Renal cortex interstitium (tissue), 15 donors: ENCODE results near the gene KRTAP10-2. TPM values are rescaled to one million over a fixed set of nuclear protein-coding genes. Genes with fewer than 3 reads are reported as not detected.
"Not testable (repeated sequence)": the region's sequence is repeated elsewhere in the genome, so short reads cannot be mapped to it uniquely, and the experiment has no call there.

ENCODE experiments used
- DNase-seq, 11 donors: peaks; one replicate each; pipeline ENCODE4 v3.0.0-alpha.2; 2013; ENCODE audit warnings: low read depth in 9 of 11, low spot score in 4 of 11; ENCODE audit errors: extremely low read depth in 1 of 11
- long read RNA-seq, 16 experiments: transcript quantifications; one replicate each; lab custom pipeline, GENCODE V29; 2026
- polyA plus RNA-seq, 3 donors: library from polyadenylated mRNA; unstranded; fragments of 120-200 nt; gene quantifications; one replicate each; pipeline ENCODE4 v1.2.1, GENCODE V29; 2013; ENCODE audit not compliant: insufficient read length in 3 of 3

KRTAP10-2 gene
- not detected for polyA plus RNA-seq
- long read RNA-seq, donor 1, result 0 reads
- long read RNA-seq, donor 2, result 0 reads
- long read RNA-seq, donor 3, result 0 reads
- long read RNA-seq, donor 4, result 0 reads
- long read RNA-seq, donor 5, result 0 reads
- long read RNA-seq, donor 6, result 0 reads
- long read RNA-seq, donor 7, result 0 reads
- long read RNA-seq, donor 8, result 0 reads
- long read RNA-seq, donor 9, result 0 reads
- long read RNA-seq, donor 10, result 0 reads
- long read RNA-seq, donor 11, result 0 reads
- long read RNA-seq, donor 12, result 0 reads
- long read RNA-seq, donor 13, result 0 reads
- long read RNA-seq, donor 14, result 0 reads
- long read RNA-seq, donor 15, result 0 reads
- long read RNA-seq, donor 16, result 0 reads

- no peak for DNase-seq
Measured at GRCh38 chr21:44551340-44551961, at the start of gene KRTAP10-2. Gene KRTAP10-2, minus strand, starts transcription at chr21:44551505. Its CDS starts 47 bp downstream, at chr21:44551458.

DNA sequence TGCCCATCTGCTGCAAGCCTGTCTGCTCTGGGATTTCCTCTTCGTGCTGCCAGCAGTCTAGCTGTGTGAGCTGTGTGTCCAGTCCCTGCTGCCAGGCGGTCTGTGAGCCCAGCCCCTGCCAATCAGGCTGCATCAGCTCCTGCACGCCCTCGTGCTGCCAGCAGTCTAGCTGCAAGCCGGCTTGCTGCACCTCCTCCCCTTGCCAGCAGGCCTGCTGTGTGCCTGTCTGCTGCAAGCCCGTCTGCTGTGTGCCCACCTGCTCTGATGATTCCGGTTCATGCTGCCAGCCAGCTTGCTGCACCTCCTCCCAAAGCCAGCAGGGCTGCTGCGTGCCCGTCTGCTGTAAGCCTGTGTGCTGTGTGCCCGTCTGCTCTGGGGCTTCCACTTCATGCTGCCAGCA lies 49.8 kb upstream of the KRTAP10-2 start:
- DNase-seq, result not testable (repeated sequence)

GRCh38 chr21:44600118-44600978 lies 49.0 kb upstream of the KRTAP10-2 start, which contains the start of gene KRTAP10-7:
Gene KRTAP10-7, plus strand, starts transcription at chr21:44600597. Its CDS starts 25 bp downstream, at chr21:44600622.
- not testable (repeated sequence) for DNase-seq

DNA sequence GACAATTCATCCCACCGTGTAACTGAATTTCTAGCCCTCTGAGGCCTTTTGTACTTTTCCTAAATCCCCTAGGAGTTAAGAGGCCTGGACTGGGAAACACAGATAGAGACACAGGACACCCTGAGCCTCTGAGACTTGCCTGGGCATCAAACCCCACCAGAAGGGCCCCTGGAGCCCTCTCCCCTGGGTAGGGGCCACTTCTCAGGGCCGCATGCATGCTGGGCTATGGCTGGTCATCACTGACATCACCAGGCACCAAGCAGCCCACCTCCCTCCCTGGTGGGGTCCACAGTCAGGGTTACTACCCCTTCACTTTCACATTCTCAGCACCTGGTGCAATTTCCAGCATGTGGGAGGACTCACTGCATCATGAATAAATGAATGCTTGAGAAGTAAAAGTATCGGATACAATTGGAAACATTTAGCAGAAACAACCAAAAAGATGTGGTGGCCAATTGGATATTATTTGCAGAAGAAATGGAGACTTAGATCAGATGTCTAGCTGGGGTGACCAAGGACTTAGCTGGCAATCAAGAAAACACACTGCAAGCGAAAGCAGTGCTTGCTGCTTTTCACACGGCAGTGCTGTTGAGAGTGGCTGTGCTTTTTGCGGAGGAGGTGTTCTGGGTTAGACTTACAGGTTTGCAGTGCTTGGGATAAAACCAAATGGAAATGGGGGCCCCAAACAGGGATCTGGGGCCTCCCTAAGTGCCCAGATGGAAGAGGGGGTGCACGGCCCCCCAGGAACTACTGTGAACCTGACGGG lies 48.1 kb upstream of the KRTAP10-2 start:
- no peak for DNase-seq

- no peak for DNase-seq
Measured at GRCh38 chr21:44598061-44598460, 46.8 kb upstream of the KRTAP10-2 start.

GRCh38 chr21:44596068-44596725 lies 44.9 kb upstream of the KRTAP10-2 start:
- DNase-seq, result no peak

DNA sequence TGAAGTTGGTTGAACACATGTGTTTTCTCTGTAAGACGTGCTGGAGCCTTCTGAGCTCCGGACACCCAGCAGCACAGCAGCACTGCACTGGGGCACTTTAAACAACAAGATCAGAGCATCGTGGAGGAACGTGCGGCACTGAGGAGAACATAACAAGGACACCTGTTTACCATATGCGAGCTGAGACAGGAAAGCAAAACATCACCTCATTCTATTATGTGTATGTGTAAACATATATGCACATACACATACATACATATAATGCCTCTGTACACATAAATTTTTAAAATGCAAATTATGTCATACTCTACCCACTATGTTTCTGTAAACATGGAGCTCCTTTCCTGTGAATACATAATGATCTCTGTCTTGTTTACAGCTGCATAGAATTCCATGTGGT lies 44.2 kb upstream of the KRTAP10-2 start:
- no peak for DNase-seq

DNA sequence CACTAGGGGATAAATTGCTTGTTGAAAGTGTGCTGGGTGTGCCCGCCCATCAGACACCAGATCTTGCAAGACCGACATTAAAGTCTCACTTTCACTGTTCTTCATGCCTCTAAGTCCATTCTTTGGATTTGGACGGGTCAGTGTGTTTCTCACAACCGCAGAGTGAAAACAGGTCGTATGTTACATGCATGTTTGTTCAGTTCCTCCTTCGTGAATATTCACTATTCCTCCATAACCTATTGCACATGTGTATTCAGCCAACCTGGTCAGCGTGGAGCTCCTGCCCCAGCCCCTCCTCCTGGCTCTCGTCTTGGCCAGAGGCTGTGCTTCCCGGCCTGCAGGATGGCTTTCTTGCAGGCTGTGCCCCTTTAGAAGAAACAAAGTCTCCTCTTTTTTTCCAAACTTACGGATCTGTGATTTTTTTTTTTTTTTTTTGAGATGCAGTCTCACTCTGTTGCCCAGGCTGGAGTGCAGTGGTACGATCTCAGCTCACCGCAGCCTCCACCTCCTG lies 43.2 kb upstream of the KRTAP10-2 start:
- DNase-seq, result no peak

- peak in 4 of 11 donors; percentile 12 to 20 (median 16) for DNase-seq
Measured at GRCh38 chr21:44593598-44594405, 42.5 kb upstream of the KRTAP10-2 start.

DNA sequence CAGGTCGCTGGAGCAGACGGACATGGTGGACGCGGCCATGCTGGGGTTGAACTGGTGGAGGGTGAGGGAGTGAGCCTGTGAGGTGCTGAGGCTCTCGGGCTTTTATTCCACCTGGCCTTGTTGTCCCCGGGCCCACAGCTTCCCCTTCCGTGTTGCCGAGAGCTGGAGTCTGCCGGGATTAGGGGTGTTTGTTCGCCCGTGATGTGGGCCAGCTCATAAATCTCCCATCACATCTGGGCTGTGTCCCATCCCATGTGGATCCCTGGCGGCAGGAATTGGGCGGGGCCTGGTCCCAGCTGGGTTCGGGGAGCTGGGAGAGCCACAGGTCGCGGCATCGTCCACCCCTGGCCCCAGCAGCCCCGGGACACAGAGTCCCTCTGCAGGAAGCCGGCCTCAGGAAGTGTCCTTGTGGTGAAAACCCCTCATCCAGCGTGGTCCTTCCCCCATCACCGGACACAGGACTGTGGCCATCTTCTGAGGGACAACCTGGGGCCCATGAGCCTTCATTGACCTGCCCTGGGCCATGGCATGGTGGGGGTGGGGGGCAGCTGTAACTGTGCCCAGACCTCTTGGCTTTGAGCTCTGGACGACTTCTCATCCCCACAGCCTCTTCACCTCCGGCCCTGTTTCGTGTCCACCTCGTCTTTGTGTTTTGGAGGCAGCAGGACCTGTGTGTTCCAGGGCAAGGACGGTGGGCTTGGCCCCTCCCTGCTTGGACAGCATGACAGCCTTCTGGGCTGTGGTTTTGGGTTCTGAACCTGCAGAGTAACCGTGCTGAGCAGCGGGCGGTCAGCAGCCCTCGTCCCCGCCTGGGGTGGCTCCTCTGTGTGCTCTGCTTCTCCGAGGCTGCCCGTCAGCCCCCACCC lies 41.4 kb upstream of the KRTAP10-2 start, which contains the start of gene KRTAP10-6:
Gene KRTAP10-6 (minus strand): TSS at position 60 of the 866 bp plus-strand sequence. CDS start 21 bp downstream, at position 39.
- no peak for DNase-seq

DNA sequence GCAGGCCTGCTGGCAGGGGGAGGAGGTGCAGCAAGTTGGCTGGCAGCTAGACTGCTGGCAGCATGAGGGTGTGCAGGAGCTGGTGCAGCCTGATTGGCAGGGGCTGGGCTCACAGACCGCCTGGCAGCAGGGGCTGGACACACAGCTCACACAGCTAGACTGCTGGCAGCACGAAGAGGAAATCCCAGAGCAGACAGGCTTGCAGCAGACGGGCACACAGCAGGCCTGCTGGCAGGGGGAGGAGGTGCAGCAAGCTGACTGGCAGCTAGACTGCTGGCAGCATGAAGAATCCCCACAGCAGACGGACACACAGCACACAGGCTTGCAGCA lies 40.5 kb upstream of the KRTAP10-2 start:
- not testable (repeated sequence) for DNase-seq

- DNase-seq, result not testable (repeated sequence)
Measured at GRCh38 chr21:44590897-44591800, 39.8 kb upstream of the KRTAP10-2 start.

- DNase-seq, result no peak
Measured at GRCh38 chr21:44590311-44590721, 39.0 kb upstream of the KRTAP10-2 start.

DNA sequence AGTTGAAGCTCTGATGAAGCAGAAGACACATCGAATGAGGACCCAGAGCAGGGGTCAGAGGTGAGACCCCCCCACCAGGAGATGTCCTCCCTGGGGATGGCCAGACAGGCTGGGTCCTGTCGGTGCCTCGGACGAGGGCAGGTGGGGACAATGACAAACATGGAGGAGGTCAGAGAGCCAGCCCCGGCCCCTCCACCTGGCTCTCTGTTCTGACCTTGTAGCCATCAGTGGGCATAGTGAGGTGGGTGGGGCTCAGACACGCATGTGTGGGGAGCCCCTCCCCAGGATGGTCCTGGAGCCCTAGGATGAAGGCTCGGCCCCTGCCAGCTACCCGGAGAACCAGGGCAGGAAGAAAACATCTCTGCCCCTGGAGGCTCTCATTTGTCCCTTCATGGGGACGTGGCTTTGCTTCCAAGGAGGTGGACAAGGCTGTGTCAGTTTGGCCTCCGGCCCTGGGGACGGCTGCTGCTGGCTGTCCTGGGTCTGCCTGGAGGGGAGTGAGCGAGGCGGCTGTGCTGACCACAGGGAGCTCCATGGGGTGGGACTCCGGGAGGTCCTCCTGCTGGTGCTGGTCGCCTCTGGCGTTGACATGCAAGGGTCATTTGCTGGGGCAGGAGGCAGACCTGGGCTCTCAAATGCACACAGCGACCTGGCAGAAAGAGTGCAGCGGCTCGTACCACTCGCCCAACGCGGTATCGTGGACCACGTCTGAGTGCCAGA lies 38.4 kb upstream of the KRTAP10-2 start:
- no peak for DNase-seq

DNA sequence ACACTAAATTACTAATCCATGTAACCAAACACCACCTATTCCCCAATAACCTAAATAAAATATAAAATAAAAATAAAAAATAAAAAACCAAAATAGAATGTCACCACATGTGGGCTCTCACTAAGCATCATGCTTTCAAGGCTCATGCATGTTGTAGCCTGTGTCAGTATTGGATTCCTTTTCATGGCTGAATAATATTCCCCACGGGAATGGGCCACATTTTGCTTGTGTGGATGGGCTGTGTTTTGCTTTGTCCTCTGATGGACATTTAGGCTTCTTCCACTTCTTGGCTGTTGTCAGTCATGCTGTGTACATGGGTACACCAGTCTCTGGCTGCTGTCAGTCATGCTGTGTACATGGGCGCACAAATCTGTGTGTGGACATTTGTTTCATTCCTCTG lies 37.8 kb upstream of the KRTAP10-2 start:
- no peak for DNase-seq
